ENCODE results near the gene NUP37. TPM values are rescaled to one million over a fixed set of nuclear protein-coding genes. Genes with fewer than 3 reads are reported as not detected.

Gene NUP37
- 45.7 and 72.2 TPM in 2 replicates for total RNA-seq

DNA sequence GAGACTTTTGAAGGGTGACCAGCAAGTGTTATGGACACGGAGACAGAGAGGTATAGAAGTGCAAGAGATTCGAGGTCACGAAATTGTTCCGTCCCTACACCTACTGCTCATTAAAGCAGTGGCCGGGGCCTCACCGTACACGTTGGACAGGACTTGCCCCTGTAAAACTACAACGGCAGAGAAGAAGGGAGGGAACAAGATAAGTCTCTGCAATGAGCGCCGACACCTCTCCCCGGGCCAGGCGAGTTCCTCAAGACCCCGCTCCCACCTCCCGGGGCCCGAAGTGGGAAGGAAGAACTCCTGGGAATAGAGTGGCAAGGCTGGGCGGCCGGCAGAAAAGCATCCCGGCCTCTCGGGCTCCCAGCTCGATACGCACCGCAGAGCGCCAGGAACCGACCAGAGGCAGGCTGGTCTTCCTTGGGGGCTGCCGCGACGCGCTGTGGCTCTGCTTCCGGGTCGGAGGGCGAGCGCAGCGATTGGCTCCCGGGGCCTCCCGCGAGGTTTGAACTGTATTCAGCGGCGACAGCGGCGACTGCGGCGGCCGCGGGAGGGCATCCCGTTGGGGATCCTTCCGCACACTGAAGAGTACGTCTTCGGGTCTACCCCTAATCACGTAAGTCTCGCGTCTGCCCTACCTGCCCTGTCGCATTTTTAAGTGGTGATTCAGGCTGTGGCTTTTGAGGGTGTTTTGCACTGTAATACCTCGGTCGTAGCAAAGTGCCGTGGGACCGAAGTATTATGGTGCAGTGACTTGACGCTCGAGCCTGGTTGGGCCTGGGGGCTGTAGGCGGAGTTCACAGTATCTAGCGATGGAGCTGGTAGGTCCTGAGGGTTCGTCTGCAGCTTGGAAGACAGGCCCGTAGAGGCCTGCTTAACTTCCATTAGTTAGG lies at the start of gene NUP37, which contains the start of gene PARPBP:
Gene NUP37, minus strand, starts transcription at position 441 of the 890 bp plus-strand sequence. CDS start 1,596 bp downstream, outside the sequence.
Gene PARPBP, plus strand, starts transcription at position 510 of the 890 bp plus-strand sequence. CDS start 3,706 bp downstream, outside the sequence.

DNA sequence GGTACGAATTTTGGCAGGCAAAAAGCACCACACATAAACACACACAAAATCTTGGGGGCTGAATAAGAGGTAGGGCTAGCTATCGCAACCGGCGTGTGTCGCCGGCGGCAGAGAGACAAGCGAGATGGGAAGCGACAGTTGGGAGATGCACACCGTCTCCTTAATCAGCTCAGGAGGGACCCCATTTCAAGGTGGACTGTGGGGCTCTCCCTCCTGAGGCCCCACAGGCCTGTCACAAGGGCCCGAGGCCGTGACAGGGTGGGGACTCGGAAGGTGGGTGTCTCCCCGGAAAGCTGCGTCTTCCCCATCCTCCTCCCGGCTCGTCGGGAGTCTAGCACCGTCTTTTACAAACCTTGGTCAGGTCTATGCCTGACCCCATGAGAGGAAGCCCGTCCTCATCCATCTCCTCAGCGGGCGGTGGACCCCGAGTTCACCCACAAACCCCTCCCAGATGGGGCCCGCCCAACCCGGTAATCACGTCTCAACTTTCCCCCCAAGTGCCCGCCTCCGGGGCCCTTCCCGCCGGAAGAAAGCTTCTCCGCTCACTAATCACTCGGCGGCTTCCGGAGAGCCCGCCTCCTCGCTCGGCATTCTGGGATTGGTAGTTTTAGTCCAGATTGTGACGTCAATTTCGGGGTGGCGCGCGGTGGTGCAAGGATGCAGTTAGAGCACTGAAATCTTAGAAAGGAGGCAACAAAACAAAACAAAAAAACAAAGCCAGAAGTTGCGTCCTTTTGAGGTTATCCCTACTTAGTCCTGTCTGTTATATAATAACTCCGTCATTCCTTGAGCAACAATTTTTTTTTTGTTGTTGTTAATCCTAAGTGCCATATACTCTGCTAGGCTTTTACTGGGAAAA lies 58.1 kb downstream of the NUP37 start, which contains the start of gene WASHC3:
Gene WASHC3, minus strand, starts transcription at position 432 of the 859 bp plus-strand sequence. Its CDS starts 29 bp downstream, at position 403.

Other genes with a start within 250 kb of the NUP37 start
- gene DRAM1, start 242.5 kb downstream of the NUP37 start, total RNA-seq, result 101 and 190 TPM in 2 replicates
- gene WASHC3, start 58.1 kb downstream of the NUP37 start, total RNA-seq, result 51.1 and 79.6 TPM in 2 replicates
- gene PARPBP, start 69 bp upstream of the NUP37 start, total RNA-seq, result 4.2 and 11.1 TPM in 2 replicates
- not detected in 2 replicates for gene PMCH, start 77.7 kb upstream of the NUP37 start, total RNA-seq